H1 (cell line): ENCODE data around the gene AP4B1. TPM values are rescaled to one million over a fixed set of nuclear protein-coding genes. Genes with fewer than 3 reads are reported as not detected.

Experiments
- CTCF ChIA-PET: fragments of 300-600 bp; sonication (Branson Sonifier 250); formaldehyde crosslinking; loops from one replicate; lab custom pipeline; 2021; ENCODE audit not compliant: partially characterized antibody; lab: Charles Lee
- POLR2A ChIA-PET: fragments of 300-600 bp; sonication (Branson Sonifier 250); formaldehyde crosslinking; loops from one replicate; lab custom pipeline; 2021; ENCODE audit warnings: inconsistent platforms; ENCODE audit not compliant: partially characterized antibody; lab: Charles Lee
- DNase-seq, 2 experiments: peaks; one replicate each; pipeline versions ENCODE4 v3.0.0 to v3.0.0-alpha.2; 2010 to 2022; ENCODE audit warnings: low spot score in 2 of 2, low read depth in 1 of 2, mixed read lengths in 1 of 2
- FAIRE-seq: peaks from 2 replicates; lab custom pipeline; 2011; peaks lifted over from hg19 to GRCh38; lab: Jason Lieb, UNC
- H2AFZ ChIP-seq: 2 replicates; pipeline ENCODE4 v1.8.1; 2012; ENCODE audit warnings: low read length, inconsistent platforms
- H2AK5ac ChIP-seq: 2 replicates; pipeline ENCODE4 v1.6.1; 2013; ENCODE audit warnings: low read depth, low read length
- H2BK120ac ChIP-seq: replicated peaks from 2 replicates; pipeline ENCODE3; 2013; ENCODE audit warnings: low read depth, low read length, inconsistent platforms
- H2BK12ac ChIP-seq: 2 replicates; pipeline ENCODE4 v1.6.1; 2013; ENCODE audit warnings: low read depth, low read length
- H2BK15ac ChIP-seq: 2 replicates; pipeline ENCODE4 v1.6.1; 2013; ENCODE audit warnings: low read length
- H2BK20ac ChIP-seq: 2 replicates; pipeline ENCODE4 v1.6.1; 2013; ENCODE audit warnings: low read length
- H2BK5ac ChIP-seq: 2 replicates; pipeline ENCODE4 v1.6.1; 2013; ENCODE audit warnings: low read depth, low read length
- H3K14ac ChIP-seq: 2 replicates; pipeline ENCODE4 v1.6.1; 2013; ENCODE audit warnings: inconsistent platforms; ENCODE audit not compliant: insufficient read length
- H3K18ac ChIP-seq: 2 replicates; pipeline ENCODE4 v1.6.1; 2013; ENCODE audit warnings: low read length; ENCODE audit errors: extremely low read depth
- H3K23ac ChIP-seq: 2 replicates; pipeline ENCODE4 v1.6.1; 2013; ENCODE audit warnings: inconsistent platforms; ENCODE audit not compliant: insufficient read length
- H3K23me2 ChIP-seq: 2 replicates; pipeline ENCODE4 v1.6.1; 2013; ENCODE audit warnings: low read depth, low read length
- H3K27ac ChIP-seq: 2 replicates; pipeline ENCODE4 v1.6.1; 2011; ENCODE audit warnings: low read depth, low read length, inconsistent platforms
- H3K27me3 ChIP-seq, 4 experiments: replicated peaks in 1 of 4; 1 replicate in 1 of 4; 2 replicates in 3 of 4; pipeline versions ENCODE4 v1.6.1 to v1.8.1; 2011 to 2013; ENCODE audit warnings: low read length in 3 of 4, mild to moderate bottlenecking in 3 of 4, inconsistent platforms in 2 of 4, mixed read lengths in 2 of 4, moderate library complexity in 1 of 4; ENCODE audit not compliant: control insufficient read depth in 3 of 4, insufficient read depth in 3 of 4; ENCODE audit errors: extremely low read depth in 1 of 4
- H3K36me3 ChIP-seq, 4 experiments: 2 replicates each; pipeline versions ENCODE4 v1.6.1 to v1.8.1; 2011 to 2013; ENCODE audit warnings: mild to moderate bottlenecking in 4 of 4, low read length in 3 of 4, moderate library complexity in 2 of 4, control low read depth in 1 of 4, inconsistent platforms in 1 of 4; ENCODE audit not compliant: insufficient read depth in 4 of 4, control insufficient read depth in 2 of 4
- H3K4ac ChIP-seq: replicated peaks from 2 replicates; pipeline ENCODE3; 2013; ENCODE audit warnings: low read length, low read depth, mixed read lengths, inconsistent platforms; ENCODE audit not compliant: insufficient read length
- H3K4me1 ChIP-seq, 4 experiments: replicated peaks in 1 of 4; 1 replicate in 1 of 4; 2 replicates in 3 of 4; pipeline versions ENCODE4 v1.6.1 to v1.8.1; 2011 to 2013; ENCODE audit warnings: low read length in 3 of 4, inconsistent platforms in 2 of 4, mixed read lengths in 1 of 4; ENCODE audit not compliant: insufficient read depth in 4 of 4, control insufficient read depth in 3 of 4
- H3K4me2 ChIP-seq, 2 experiments: 2 replicates each; pipeline versions ENCODE4 v1.6.1 to v1.8.1; 2011 to 2013; ENCODE audit warnings: low read depth in 2 of 2, low read length in 2 of 2, control low read depth in 1 of 2, inconsistent platforms in 1 of 2, mild to moderate bottlenecking in 1 of 2; ENCODE audit not compliant: insufficient read depth in 1 of 2
- H3K4me3 ChIP-seq, 4 experiments: fragments of 200-600, 300-600 bp in 1 of 4; sonication (generic), shearing (Covaris generic), sonication (Bioruptor Twin) in 1 of 4; 2 replicates each; pipeline versions ENCODE4 v1.5.1 to v1.8.1; 2011 to 2016; ENCODE audit warnings: low read length in 4 of 4, low read depth in 3 of 4, control low read depth in 2 of 4, inconsistent platforms in 2 of 4, mild to moderate bottlenecking in 2 of 4, mixed read lengths in 1 of 4, moderate library complexity in 1 of 4; ENCODE audit not compliant: insufficient read depth in 2 of 4; ENCODE audit errors: extremely low read depth in 1 of 4
- H3K56ac ChIP-seq: replicated peaks from 2 replicates; pipeline ENCODE3; 2013; ENCODE audit warnings: low read depth, mild to moderate bottlenecking, mixed read lengths, low read length, inconsistent platforms; ENCODE audit not compliant: insufficient read length
- H3K79me1 ChIP-seq: 2 replicates; pipeline ENCODE4 v1.6.1; 2013; ENCODE audit warnings: low read depth, low read length, control low read depth
- H3K79me2 ChIP-seq, 2 experiments: 2 replicates each; pipeline versions ENCODE4 v1.6.1 to v1.8.1; 2012 to 2013; ENCODE audit warnings: low read length in 2 of 2, mild to moderate bottlenecking in 2 of 2, inconsistent platforms in 1 of 2; ENCODE audit not compliant: insufficient read depth in 2 of 2, control insufficient read depth in 1 of 2
- H3K9ac ChIP-seq, 4 experiments: replicated peaks in 1 of 4; 1 replicate in 1 of 4; 2 replicates in 3 of 4; pipeline versions ENCODE4 v1.6.1 to v1.8.1; 2011 to 2013; ENCODE audit warnings: low read depth in 3 of 4, low read length in 3 of 4, control low read depth in 2 of 4, mild to moderate bottlenecking in 2 of 4, moderate library complexity in 2 of 4, inconsistent platforms in 1 of 4; ENCODE audit errors: extremely low read depth in 1 of 4
- H3K9me3 ChIP-seq, 2 experiments: 2 replicates each; pipeline versions ENCODE4 v1.6.1 to v1.8.1; 2012 to 2013; ENCODE audit warnings: mild to moderate bottlenecking in 2 of 2, moderate library complexity in 2 of 2, control low read depth in 1 of 2, inconsistent platforms in 1 of 2, low read depth in 1 of 2, low read length in 1 of 2, mixed read lengths in 1 of 2; ENCODE audit not compliant: insufficient read depth in 2 of 2
- H4K20me1 ChIP-seq, 2 experiments: replicated peaks in 1 of 2; 2 replicates each; pipeline versions ENCODE3 to v1.8.1; 2011 to 2013; ENCODE audit warnings: inconsistent platforms in 2 of 2, low read length in 2 of 2, mild to moderate bottlenecking in 1 of 2; ENCODE audit not compliant: insufficient read depth in 2 of 2, control insufficient read depth in 1 of 2
- H4K5ac ChIP-seq: 2 replicates; pipeline ENCODE4 v1.6.1; 2013; ENCODE audit warnings: low read length, low read depth, mixed read lengths, inconsistent platforms; ENCODE audit not compliant: insufficient read length
- H4K8ac ChIP-seq: 2 replicates; pipeline ENCODE4 v1.8.0; 2013; ENCODE audit warnings: mild to moderate bottlenecking, moderate library complexity, low read length, inconsistent platforms; ENCODE audit not compliant: insufficient read depth; ENCODE audit errors: extremely low read depth
- H4K91ac ChIP-seq: replicated peaks from 2 replicates; pipeline ENCODE3; 2013; ENCODE audit warnings: low read length, mixed read lengths, inconsistent platforms; ENCODE audit not compliant: insufficient read length
- CREB1 ChIP-seq: IDR thresholded peaks from 2 replicates; pipeline ENCODE4 v1.6.1; 2012; ENCODE audit warnings: inconsistent platforms
- SIX5 ChIP-seq: IDR thresholded peaks from 2 replicates; pipeline ENCODE4 v1.6.1; 2011; ENCODE audit warnings: mild to moderate bottlenecking, low read depth, low read length
- USF2 ChIP-seq: IDR thresholded peaks from 2 replicates; pipeline ENCODE4 v1.6.1; 2011; ENCODE audit warnings: low read length, improper control_type of control experiment
- polyA plus RNA-seq, 7 experiments: library from polyadenylated mRNA; depleted of rRNA in 3 of 7; stranded (reverse) in 5 of 7; unstranded in 2 of 7; fragments of >200 nt in 5 of 7; fragments of 200-250 nt in 2 of 7; gene quantifications; 1 replicate in 5 of 7; 2 replicates in 1 of 7; 4 replicates in 1 of 7; pipeline versions ENCODE4 v1.2.1 to v1.2.3, GENCODE V29; 2011 to 2013; ENCODE audit warnings: missing spikeins in 2 of 7, mixed read lengths in 2 of 7
- total RNA-seq: library from RNA; stranded (reverse); fragmentation: NEBNext Ultra II Directional; extraction: Animal tissue kit (Norgen Biotek cat#: 25700); gene quantifications from 2 replicates; pipeline ENCODE4 v1.2.1, GENCODE V29; 2021
- TF ChIP-seq, protein P1 (sequence below): IDR thresholded peaks from 2 replicates; pipeline ENCODE4 v1.6.1; 2012; ENCODE audit warnings: inconsistent platforms

The AP4B1 gene
- total and polyA plus RNA-seq, 2 of the 8 experiments (the other 6 are each of a cell fraction or from before 2014, with no cell fraction given), result 8.9 to 9.0 TPM

DNA sequence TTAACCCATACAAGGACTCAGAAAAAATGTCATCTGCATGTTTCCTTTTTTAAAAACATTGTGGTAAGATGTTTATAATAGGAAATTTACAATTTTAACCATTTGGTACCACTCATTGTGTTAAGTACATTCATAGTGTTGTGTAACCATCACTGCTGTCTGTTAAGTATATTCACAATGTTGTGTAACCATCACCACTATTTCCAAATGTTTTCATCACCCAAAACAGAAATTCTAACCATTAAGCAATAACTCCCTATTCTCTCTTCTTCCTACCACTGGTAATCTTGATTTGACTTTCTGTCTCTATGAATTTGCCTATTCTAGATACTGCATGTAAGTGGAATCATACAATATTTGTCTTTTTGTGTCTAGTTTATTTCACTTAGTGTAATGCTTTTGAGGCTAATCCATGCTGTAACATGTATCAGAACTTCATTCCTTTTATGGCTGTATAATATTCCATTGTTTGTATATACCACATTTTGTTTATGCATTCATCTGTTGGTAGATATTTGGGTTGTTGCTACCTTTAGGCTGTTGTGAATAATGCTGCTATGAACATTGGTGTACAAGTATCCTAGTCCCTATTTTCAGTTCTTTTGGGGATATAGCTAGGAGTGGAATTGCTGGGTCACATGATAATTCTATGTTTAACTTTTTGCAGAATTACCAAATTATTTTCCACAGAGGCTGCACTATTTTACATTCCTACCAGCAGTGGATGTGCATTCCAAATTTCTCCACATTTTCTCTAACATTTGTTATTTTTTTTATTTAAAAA is 38.6 kb upstream of the AP4B1 start:
- H3K14ac ChIP-seq, result no peak overlapping the region
- CTCF ChIA-PET, result interaction anchor here (0.6 to 1.2 kb wide), 2 partner anchors 10 to 33 kb away, joined by 3 read pairs; no protein-coding TSS in a partner anchor
- no peak overlapping the region for H3K9ac ChIP-seq
- FAIRE-seq (no peak), DNase-seq (no peak)
- H3K56ac ChIP-seq, result no peak overlapping the region
- H3K36me3 ChIP-seq, result peaks cover 5 to 22% (median 6%) of the 10 kb centered on the region in 4 experiments
- H3K4me2 ChIP-seq, result no peak overlapping the region
- no peak overlapping the region for H3K23ac ChIP-seq
- no peak overlapping the region for H2BK120ac ChIP-seq
- H3K79me1 ChIP-seq, result no peaks in the 10 kb centered on the region; the same call in 1 of the 2 replicates
- H2BK12ac ChIP-seq, result no peak overlapping the region
- H3K18ac ChIP-seq, result no peak overlapping the region
- no peak overlapping the region for H2BK15ac ChIP-seq
- H3K27ac ChIP-seq, result no peak overlapping the region
- peaks cover 1 to 5% of the 10 kb centered on the region in 2 experiments for H4K20me1 ChIP-seq
- no peaks in the 10 kb centered on the region for H3K27me3 ChIP-seq
- H2BK20ac ChIP-seq, result no peak overlapping the region
- no peak overlapping the region for H2BK5ac ChIP-seq
- no peak overlapping the region for H4K5ac ChIP-seq
- H2AK5ac ChIP-seq, result no peak overlapping the region
- H3K4ac ChIP-seq, result no peak overlapping the region
- H2AFZ ChIP-seq, result no peak overlapping the region
- H4K8ac ChIP-seq, result no peak overlapping the region
- H3K23me2 ChIP-seq, result no peaks in the 10 kb centered on the region
- TF ChIP-seq CREB1, result no peak
- TF ChIP-seq USF2, result no peak
- TF ChIP-seq, protein P1, sequence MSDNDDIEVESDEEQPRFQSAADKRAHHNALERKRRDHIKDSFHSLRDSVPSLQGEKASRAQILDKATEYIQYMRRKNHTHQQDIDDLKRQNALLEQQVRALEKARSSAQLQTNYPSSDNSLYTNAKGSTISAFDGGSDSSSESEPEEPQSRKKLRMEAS, result no peak
- no peak for TF ChIP-seq SIX5
- TF ChIP-seq, all 59 proteins: peak for 0
- Histone ChIP-seq H3K4me3 (no peak overlapping the region), H3K4me1 (no peaks in the 10 kb centered on the region), H3K79me2 (peaks cover 0 to 48% of the 10 kb centered on the region in 2 experiments; a peak in 3 of 4 replicates), H4K91ac (no peak overlapping the region), H3K9me3 (no peaks in the 10 kb centered on the region)
- POLR2A ChIA-PET, result no interaction called here
